Endothelial cell of umbilical vein (primary cell): ENCODE measurements around the gene NF1. TPM values are rescaled to one million over a fixed set of nuclear protein-coding genes. Genes with fewer than 3 reads are reported as not detected.

Experiments used
- BruUV-seq: library from RNA; stranded (reverse); fragments of 400-500 nt; replicated peaks from 2 replicates; lab custom pipeline; 2021; lab: Mats Ljungman, UMichigan
- CTCF ChIA-PET: fragments of 300-600, 350-600 bp; sonication (Branson Sonifier 250); formaldehyde crosslinking; loops from one replicate; lab custom pipeline; 2021; ENCODE audit warnings: antibody characterized with exemption, inconsistent platforms; lab: Charles Lee
- POLR2A ChIA-PET: fragments of 300-600, 350-600 bp; sonication (Branson Sonifier 250); formaldehyde crosslinking; loops from one replicate; lab custom pipeline; 2021; ENCODE audit warnings: antibody characterized with exemption, inconsistent platforms; lab: Charles Lee
- DNase-seq: peaks from one replicate; pipeline ENCODE4 v3.0.0-alpha.2; 2011; ENCODE audit warnings: low read depth, low spot score
- FAIRE-seq: peaks from 2 replicates; lab custom pipeline; 2011; peaks lifted over from hg19 to GRCh38; lab: Jason Lieb, UNC
- H2AFZ ChIP-seq: 2 replicates; pipeline ENCODE4 v1.6.0; 2012; ENCODE audit warnings: low read depth, low read length, control low read depth, inconsistent platforms
- H3K27ac ChIP-seq: 2 replicates; pipeline ENCODE4 v1.5.1; 2011; ENCODE audit warnings: low read depth, mild to moderate bottlenecking, control low read depth, low read length, moderate library complexity; ENCODE audit not compliant: insufficient read depth
- H3K27me3 ChIP-seq, 2 experiments: 2 replicates each; pipeline versions ENCODE4 v1.6.0 to v1.6.1; 2011; ENCODE audit warnings: low read length in 2 of 2, mixed read lengths in 1 of 2; ENCODE audit not compliant: control insufficient read depth in 2 of 2, insufficient read depth in 2 of 2
- H3K36me3 ChIP-seq, 2 experiments: 2 replicates in 1 of 2; 3 replicates in 1 of 2; pipeline ENCODE4 v1.5.1; 2011; ENCODE audit warnings: low read length in 2 of 2, mild to moderate bottlenecking in 1 of 2, moderate library complexity in 1 of 2; ENCODE audit not compliant: control insufficient read depth in 2 of 2, insufficient read depth in 2 of 2; ENCODE audit errors: extremely low read depth in 1 of 2
- H3K4me1 ChIP-seq: 3 replicates; pipeline ENCODE4 v1.5.1; 2011; ENCODE audit warnings: mild to moderate bottlenecking, low read length; ENCODE audit not compliant: control insufficient read depth, insufficient read depth; ENCODE audit errors: extremely low read depth
- H3K4me2 ChIP-seq: 2 replicates; pipeline ENCODE4 v1.6.1; 2011; ENCODE audit warnings: low read length, control low read depth, mixed read lengths; ENCODE audit not compliant: insufficient read depth
- H3K4me3 ChIP-seq, 3 experiments: fragments of 200-600 bp in 1 of 3; sonication (generic), shearing (Covaris generic) in 1 of 3; replicated peaks in 1 of 3; 2 replicates each; pipeline ENCODE4 v1.5.1; 2011 to 2016; ENCODE audit warnings: control low read depth in 3 of 3, low read length in 3 of 3, mild to moderate bottlenecking in 2 of 3, inconsistent platforms in 1 of 3, low read depth in 1 of 3, moderate library complexity in 1 of 3; ENCODE audit not compliant: insufficient read depth in 1 of 3
- H3K79me2 ChIP-seq: 2 replicates; pipeline ENCODE4 v1.6.0; 2012; ENCODE audit warnings: low read length, inconsistent platforms; ENCODE audit not compliant: control insufficient read depth, insufficient read depth
- H3K9ac ChIP-seq: replicated peaks from 2 replicates; pipeline ENCODE3; 2011; ENCODE audit warnings: low read length, control low read depth; ENCODE audit not compliant: insufficient read depth; ENCODE audit errors: extremely low read depth
- H3K9me1 ChIP-seq: replicated peaks from 3 replicates; pipeline ENCODE4 v1.6.0; 2011; ENCODE audit warnings: mild to moderate bottlenecking, low read length; ENCODE audit not compliant: control insufficient read depth, insufficient read depth; ENCODE audit errors: extremely low read depth
- H3K9me3 ChIP-seq: replicated peaks from 2 replicates; pipeline ENCODE4 v1.5.1; 2012; ENCODE audit warnings: low read length, inconsistent platforms; ENCODE audit not compliant: control insufficient read depth, insufficient read depth
- H4K20me1 ChIP-seq: replicated peaks from 2 replicates; pipeline ENCODE3; 2011; ENCODE audit warnings: mild to moderate bottlenecking, low read length; ENCODE audit not compliant: control insufficient read depth, insufficient read depth; ENCODE audit errors: extremely low read depth
- EZH2 ChIP-seq: IDR thresholded peaks from 2 replicates; pipeline ENCODE4 v1.6.1; 2012; ENCODE audit warnings: borderline replicate concordance, low read depth, mild to moderate bottlenecking, moderate library complexity, low read length, inconsistent platforms; ENCODE audit not compliant: severe bottlenecking
- FOS ChIP-seq: IDR thresholded peaks from 2 replicates; pipeline ENCODE4 v1.6.1; 2011; ENCODE audit warnings: mild to moderate bottlenecking, low read length, moderate library complexity, borderline replicate concordance; ENCODE audit not compliant: insufficient read depth
- GATA2 ChIP-seq: IDR thresholded peaks from 2 replicates; pipeline ENCODE4 v1.7.0; 2011; ENCODE audit warnings: low read depth, mild to moderate bottlenecking, moderate library complexity, mixed read lengths, low read length; ENCODE audit not compliant: insufficient read length, insufficient read depth
- JUN ChIP-seq: IDR thresholded peaks from 2 replicates; pipeline ENCODE4 v1.6.1; 2011; ENCODE audit warnings: borderline replicate concordance, low read depth; ENCODE audit not compliant: insufficient read length, insufficient read depth
- MYC ChIP-seq: IDR thresholded peaks from one replicate; pipeline ENCODE4 v1.6.1; 2011; ENCODE audit warnings: mild to moderate bottlenecking, low read depth, low read length
- POLR2A ChIP-seq: IDR thresholded peaks from 2 replicates; pipeline ENCODE4 v1.6.1; 2012; ENCODE audit warnings: low read depth, mild to moderate bottlenecking, control low read depth, low read length
- POLR2AphosphoS5 ChIP-seq: IDR thresholded peaks from 2 replicates; pipeline ENCODE4 v1.6.1; 2012; ENCODE audit warnings: low read depth, mild to moderate bottlenecking, control low read depth, low read length, moderate library complexity; ENCODE audit not compliant: insufficient read depth
- dilution Hi-C: fragments of 300-500 bp; cut with MboI; formaldehyde crosslinking; loops from one replicate; pipeline ENCODE4 v1.15.0; 2019; ENCODE audit warnings: low sequenced_read_pairs; ENCODE audit not compliant: extremely low pct_ligation_motif_present
- intact Hi-C: fragments of 100-400 bp; cut with micrococcal nuclease; formaldehyde crosslinking; loops from one replicate; pipeline ENCODE4 v1.10.0; 2022
- polyA plus RNA-seq, 4 experiments: library from polyadenylated mRNA; depleted of rRNA in 3 of 4; stranded (reverse) in 3 of 4; unstranded in 1 of 4; fragments of >200 nt; gene quantifications; 2 replicates each; pipeline versions ENCODE4 v1.2.1 to v1.2.3, GENCODE V29; 2011 to 2012; ENCODE audit warnings: missing spikeins in 1 of 4
- total RNA-seq: library from RNA; stranded (reverse); gene quantifications from 2 replicates; pipeline ENCODE4 v1.2.3, GENCODE V29; 2021
- TF ChIP-seq, protein P1 (sequence below): IDR thresholded peaks from 2 replicates; pipeline ENCODE4 v1.6.1; 2011; ENCODE audit not compliant: insufficient read depth, insufficient read length
- TF ChIP-seq, protein P2 (sequence below), 2 donors: IDR thresholded peaks; 1 replicate in 1 of 2; 2 replicates in 1 of 2; pipeline ENCODE4 v1.5.1; 2011; ENCODE audit warnings: low read length in 2 of 2, mild to moderate bottlenecking in 2 of 2, moderate library complexity in 2 of 2, control low read depth in 1 of 2, inconsistent platforms in 1 of 2, low read depth in 1 of 2; ENCODE audit not compliant: insufficient read depth in 1 of 2; ENCODE audit errors: extremely low read depth in 1 of 2

The NF1 gene
- total and polyA plus RNA-seq, 2 donors (not counting 3 experiments of a cell fraction or from before 2014, with no cell fraction given), result 13.7 to 42.4 TPM

GRCh38 chr17:31250229-31250628 lies 155.5 kb downstream of the NF1 start:
- Histone ChIP-seq H3K9ac (no peak overlapping the region), H3K36me3 (no peaks in the 10 kb centered on the region), H3K27me3 (no peaks in the 10 kb centered on the region), H2AFZ (no peak overlapping the region), H3K9me3 (no peaks in the 10 kb centered on the region), H4K20me1 (no peaks in the 10 kb centered on the region), H3K79me2 (no peaks in the 10 kb centered on the region), H3K4me2 (no peak overlapping the region), H3K9me1 (no peaks in the 10 kb centered on the region), H3K4me1 (peaks cover 4% of the 10 kb centered on the region), H3K27ac (no peak overlapping the region), H3K4me3 (no peak overlapping the region)
- dilution Hi-C loops (no loop called here), intact Hi-C loops (no loop called here)
- DNase-seq (peak; percentile 20), FAIRE-seq (no peak)
- no peak for TF ChIP-seq MYC
- TF ChIP-seq EZH2, result no peak
- TF ChIP-seq, protein P1, sequence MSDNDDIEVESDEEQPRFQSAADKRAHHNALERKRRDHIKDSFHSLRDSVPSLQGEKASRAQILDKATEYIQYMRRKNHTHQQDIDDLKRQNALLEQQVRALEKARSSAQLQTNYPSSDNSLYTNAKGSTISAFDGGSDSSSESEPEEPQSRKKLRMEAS, result no peak
- TF ChIP-seq, protein P2, sequence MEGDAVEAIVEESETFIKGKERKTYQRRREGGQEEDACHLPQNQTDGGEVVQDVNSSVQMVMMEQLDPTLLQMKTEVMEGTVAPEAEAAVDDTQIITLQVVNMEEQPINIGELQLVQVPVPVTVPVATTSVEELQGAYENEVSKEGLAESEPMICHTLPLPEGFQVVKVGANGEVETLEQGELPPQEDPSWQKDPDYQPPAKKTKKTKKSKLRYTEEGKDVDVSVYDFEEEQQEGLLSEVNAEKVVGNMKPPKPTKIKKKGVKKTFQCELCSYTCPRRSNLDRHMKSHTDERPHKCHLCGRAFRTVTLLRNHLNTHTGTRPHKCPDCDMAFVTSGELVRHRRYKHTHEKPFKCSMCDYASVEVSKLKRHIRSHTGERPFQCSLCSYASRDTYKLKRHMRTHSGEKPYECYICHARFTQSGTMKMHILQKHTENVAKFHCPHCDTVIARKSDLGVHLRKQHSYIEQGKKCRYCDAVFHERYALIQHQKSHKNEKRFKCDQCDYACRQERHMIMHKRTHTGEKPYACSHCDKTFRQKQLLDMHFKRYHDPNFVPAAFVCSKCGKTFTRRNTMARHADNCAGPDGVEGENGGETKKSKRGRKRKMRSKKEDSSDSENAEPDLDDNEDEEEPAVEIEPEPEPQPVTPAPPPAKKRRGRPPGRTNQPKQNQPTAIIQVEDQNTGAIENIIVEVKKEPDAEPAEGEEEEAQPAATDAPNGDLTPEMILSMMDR (IDR thresholded peaks at IDR 0.05; ENCODE audit: extremely low read depth in 1 of 2, insufficient read depth in 1 of 2, low read depth in 1 of 2, low read length in 2 of 2), result no peak
- TF ChIP-seq JUN, result no peak
- no peak for TF ChIP-seq FOS
- no peak for TF ChIP-seq POLR2A
- TF ChIP-seq POLR2AphosphoS5, result no peak
- no peak for TF ChIP-seq GATA2
- ChIA-PET CTCF (interaction anchor here (2.4 kb wide), 1 partner anchor 12 kb away, joined by 8 read pairs; no protein-coding TSS in a partner anchor), POLR2A (no interaction called here)
- BruUV-seq, result no TSS peak
